HepG2 (cell line): ENCODE measurements around the gene CLCN2. TPM values are rescaled to one million over a fixed set of nuclear protein-coding genes. Genes with fewer than 3 reads are reported as not detected.

ENCODE experiments used
- ISL2 ChIP-seq: sonication (generic); formaldehyde crosslinking; IDR thresholded peaks from 2 replicates; pipeline ENCODE4 v1.5.0; 2020; ENCODE audit warnings: missing genetic modification reagents
- NFE2L2 ChIP-seq: fragments of 150-350 bp; IDR thresholded peaks from 2 replicates; pipeline ENCODE4 v1.6.1; 2014; ENCODE audit warnings: low read length
- NPAS2 ChIP-seq: sonication (generic); formaldehyde crosslinking; IDR thresholded peaks from 2 replicates; pipeline ENCODE4 v1.8.0; 2022; ENCODE audit warnings: mild to moderate bottlenecking, missing genetic modification reagents, borderline replicate concordance
- SALL2 ChIP-seq: sonication (generic); formaldehyde crosslinking; IDR thresholded peaks from 2 replicates; pipeline ENCODE4 v1.8.1; 2023; ENCODE audit warnings: mild to moderate bottlenecking, missing genetic modification reagents, inconsistent platforms
- SCMH1 ChIP-seq: sonication (generic); formaldehyde crosslinking; IDR thresholded peaks from 2 replicates; pipeline ENCODE4 v1.9.0; 2021; ENCODE audit warnings: missing genetic modification reagents, mild to moderate bottlenecking, borderline replicate concordance
- TBX2 ChIP-seq: sonication (generic); formaldehyde crosslinking; IDR thresholded peaks from 2 replicates; pipeline ENCODE4 v1.5.0; 2020; ENCODE audit warnings: missing genetic modification reagents, mild to moderate bottlenecking, borderline replicate concordance
- ZBTB37 ChIP-seq: sonication (generic); formaldehyde crosslinking; IDR thresholded peaks from 2 replicates; pipeline ENCODE4 v1.4.0; 2020; ENCODE audit warnings: mild to moderate bottlenecking, missing genetic modification reagents
- ZNF180 ChIP-seq: sonication (generic); formaldehyde crosslinking; IDR thresholded peaks from 2 replicates; pipeline ENCODE4 v1.4.0; 2020; ENCODE audit warnings: low read depth, missing genetic modification reagents, borderline replicate concordance
- ZNF451 ChIP-seq: sonication (generic); formaldehyde crosslinking; IDR thresholded peaks from 2 replicates; pipeline ENCODE4 v1.5.0; 2020; ENCODE audit warnings: mild to moderate bottlenecking, missing genetic modification reagents
- ZNF510 ChIP-seq: sonication (generic); formaldehyde crosslinking; IDR thresholded peaks from 2 replicates; pipeline ENCODE4 v1.4.0; 2020; ENCODE audit warnings: low read depth, mild to moderate bottlenecking, missing genetic modification reagents
- ZNF543 ChIP-seq: sonication (generic); formaldehyde crosslinking; IDR thresholded peaks from 2 replicates; pipeline ENCODE4 v1.4.0; 2020; ENCODE audit warnings: mild to moderate bottlenecking, missing genetic modification reagents
- ZNF687 ChIP-seq: sonication (generic); formaldehyde crosslinking; IDR thresholded peaks from 2 replicates; pipeline ENCODE4 v1.5.1; 2020; ENCODE audit warnings: mild to moderate bottlenecking, missing genetic modification reagents, moderate library complexity
- polyA plus RNA-seq, 8 experiments: library from polyadenylated mRNA; depleted of rRNA in 3 of 8; stranded (reverse) in 7 of 8; unstranded in 1 of 8; fragments of >200 nt; fragmentation: Illumina TruSeq in 4 of 8; extraction: Trizol in 4 of 8; gene quantifications; 2 replicates each; pipeline versions ENCODE4 v1.2.1 to v1.2.3, GENCODE V29; 2011 to 2016; ENCODE audit warnings: low read depth in 4 of 8, missing spikeins in 1 of 8, mixed read lengths in 1 of 8; ENCODE audit not compliant: insufficient read depth in 1 of 8
- total RNA-seq, 5 experiments: library from RNA; depleted of rRNA; stranded (reverse); fragments of >200 nt; fragmentation: Illumina TruSeq; extraction: Trizol; gene quantifications; 2 replicates each; pipeline ENCODE4 v1.2.3, GENCODE V29; 2016; ENCODE audit warnings: low read depth in 1 of 5
- TF ChIP-seq, protein P1 (sequence below): sonication (generic); formaldehyde crosslinking; IDR thresholded peaks from 2 replicates; pipeline ENCODE4 v1.5.0; 2020; ENCODE audit warnings: mild to moderate bottlenecking, missing genetic modification reagents
- TF ChIP-seq, protein P2 (sequence below): sonication (generic); formaldehyde crosslinking; IDR thresholded peaks from 2 replicates; pipeline ENCODE4 v1.9.0; 2021; ENCODE audit warnings: missing genetic modification reagents, borderline replicate concordance
- TF ChIP-seq, protein P3 (sequence below), 2 experiments: sonication (generic) in 1 of 2; formaldehyde crosslinking in 1 of 2; IDR thresholded peaks; 2 replicates each; pipeline versions ENCODE4 v1.5.1 to v1.6.1; 2011 to 2020; ENCODE audit warnings: borderline replicate concordance in 1 of 2, low read depth in 1 of 2, low read length in 1 of 2, mild to moderate bottlenecking in 1 of 2, missing genetic modification reagents in 1 of 2, moderate library complexity in 1 of 2

Gene CLCN2
- total and polyA plus RNA-seq, 2 of the 13 experiments (the other 11 are each of a cell fraction or from before 2014, with no cell fraction given): 11.4 to 13.5 TPM

DNA sequence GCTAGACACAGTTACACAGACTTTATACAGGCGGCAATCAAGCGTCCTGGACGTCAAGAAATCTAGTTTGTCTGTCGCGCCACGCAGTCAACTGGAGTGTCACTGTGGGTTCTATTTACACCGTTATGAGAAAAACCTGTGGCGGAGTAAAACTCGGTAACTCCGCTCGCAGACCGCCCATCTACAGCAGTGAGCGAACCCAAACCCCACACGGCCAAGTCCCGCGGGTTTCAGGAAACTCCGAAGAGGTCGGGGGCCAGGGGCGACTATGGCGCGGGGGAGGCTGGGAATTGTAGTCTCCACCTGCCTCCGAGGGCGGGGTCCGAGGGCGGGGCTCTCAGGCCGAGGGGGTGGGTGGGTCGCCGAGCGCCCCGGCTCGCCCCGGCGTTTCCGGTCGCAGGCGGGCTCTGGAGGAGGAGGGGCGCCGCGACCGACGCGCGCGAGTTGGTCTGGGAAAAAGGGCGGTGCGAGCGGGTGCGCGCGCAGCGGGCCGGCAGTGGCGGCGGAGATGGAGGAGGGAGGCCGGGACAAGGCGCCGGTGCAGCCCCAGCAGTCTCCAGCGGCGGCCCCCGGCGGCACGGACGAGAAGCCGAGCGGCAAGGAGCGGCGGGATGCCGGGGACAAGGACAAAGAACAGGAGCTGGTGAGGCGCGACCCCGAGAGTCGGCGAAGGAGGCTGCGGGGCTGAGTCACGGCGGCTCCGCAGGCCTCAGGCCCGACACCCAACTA is 62.5 kb downstream of the CLCN2 start, which contains the start of gene PSMD2 (continued):
- TF ChIP-seq ZNF687 (peak; percentile 79), ZNF543 (CRISPR knock-in tag) (0 out of 2 replicates have a peak, but pooled peaks have one; percentile 20), SCMH1 (no peak), ZNF510 (CRISPR knock-in tag) (no peak), TBX2 (CRISPR knock-in tag) (no peak; the same call in 1 of the 2 replicates), NFE2L2 (no peak), ISL2 (CRISPR knock-in tag) (0 out of 2 replicates have a peak, but pooled peaks have one; percentile 16), SALL2 (peak; percentile 83; the same call in 1 of the 2 replicates), ZBTB37 (CRISPR knock-in tag) (no peak), ZNF180 (no peak), NPAS2 (no peak), ZNF451 (CRISPR knock-in tag) (no peak)
- TF ChIP-seq, protein P1, sequence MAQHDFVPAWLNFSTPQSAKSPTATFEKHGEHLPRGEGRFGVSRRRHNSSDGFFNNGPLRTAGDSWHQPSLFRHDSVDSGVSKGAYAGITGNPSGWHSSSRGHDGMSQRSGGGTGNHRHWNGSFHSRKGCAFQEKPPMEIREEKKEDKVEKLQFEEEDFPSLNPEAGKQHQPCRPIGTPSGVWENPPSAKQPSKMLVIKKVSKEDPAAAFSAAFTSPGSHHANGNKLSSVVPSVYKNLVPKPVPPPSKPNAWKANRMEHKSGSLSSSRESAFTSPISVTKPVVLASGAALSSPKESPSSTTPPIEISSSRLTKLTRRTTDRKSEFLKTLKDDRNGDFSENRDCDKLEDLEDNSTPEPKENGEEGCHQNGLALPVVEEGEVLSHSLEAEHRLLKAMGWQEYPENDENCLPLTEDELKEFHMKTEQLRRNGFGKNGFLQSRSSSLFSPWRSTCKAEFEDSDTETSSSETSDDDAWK (CRISPR knock-in tag): no peak
- TF ChIP-seq, protein P2, sequence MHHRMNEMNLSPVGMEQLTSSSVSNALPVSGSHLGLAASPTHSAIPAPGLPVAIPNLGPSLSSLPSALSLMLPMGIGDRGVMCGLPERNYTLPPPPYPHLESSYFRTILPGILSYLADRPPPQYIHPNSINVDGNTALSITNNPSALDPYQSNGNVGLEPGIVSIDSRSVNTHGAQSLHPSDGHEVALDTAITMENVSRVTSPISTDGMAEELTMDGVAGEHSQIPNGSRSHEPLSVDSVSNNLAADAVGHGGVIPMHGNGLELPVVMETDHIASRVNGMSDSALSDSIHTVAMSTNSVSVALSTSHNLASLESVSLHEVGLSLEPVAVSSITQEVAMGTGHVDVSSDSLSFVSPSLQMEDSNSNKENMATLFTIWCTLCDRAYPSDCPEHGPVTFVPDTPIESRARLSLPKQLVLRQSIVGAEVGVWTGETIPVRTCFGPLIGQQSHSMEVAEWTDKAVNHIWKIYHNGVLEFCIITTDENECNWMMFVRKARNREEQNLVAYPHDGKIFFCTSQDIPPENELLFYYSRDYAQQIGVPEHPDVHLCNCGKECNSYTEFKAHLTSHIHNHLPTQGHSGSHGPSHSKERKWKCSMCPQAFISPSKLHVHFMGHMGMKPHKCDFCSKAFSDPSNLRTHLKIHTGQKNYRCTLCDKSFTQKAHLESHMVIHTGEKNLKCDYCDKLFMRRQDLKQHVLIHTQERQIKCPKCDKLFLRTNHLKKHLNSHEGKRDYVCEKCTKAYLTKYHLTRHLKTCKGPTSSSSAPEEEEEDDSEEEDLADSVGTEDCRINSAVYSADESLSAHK (CRISPR knock-in tag): no peak
- TF ChIP-seq, protein P3, sequence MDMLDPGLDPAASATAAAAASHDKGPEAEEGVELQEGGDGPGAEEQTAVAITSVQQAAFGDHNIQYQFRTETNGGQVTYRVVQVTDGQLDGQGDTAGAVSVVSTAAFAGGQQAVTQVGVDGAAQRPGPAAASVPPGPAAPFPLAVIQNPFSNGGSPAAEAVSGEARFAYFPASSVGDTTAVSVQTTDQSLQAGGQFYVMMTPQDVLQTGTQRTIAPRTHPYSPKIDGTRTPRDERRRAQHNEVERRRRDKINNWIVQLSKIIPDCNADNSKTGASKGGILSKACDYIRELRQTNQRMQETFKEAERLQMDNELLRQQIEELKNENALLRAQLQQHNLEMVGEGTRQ (IDR thresholded peaks at IDR 0.05; ENCODE audit: low read depth, low read length): no peak
- TF ChIP-seq, protein P3 (CRISPR knock-in tag; IDR thresholded peaks at IDR 0.05; ENCODE audit: borderline replicate concordance): no peak
